Stimulated activated CD8-positive, alpha-beta memory T cell treated with anti-CD3 and anti-CD28 coated beads, Interleukin-15, amount 100 ng/mL, for 24 hours (primary cell): ENCODE results near the gene P4HA2.

Experiments used
- DNase-seq: peaks from one replicate; pipeline ENCODE4 v3.0.0-alpha.2; 2020; ENCODE audit warnings: low read depth

Gene P4HA2

DNA sequence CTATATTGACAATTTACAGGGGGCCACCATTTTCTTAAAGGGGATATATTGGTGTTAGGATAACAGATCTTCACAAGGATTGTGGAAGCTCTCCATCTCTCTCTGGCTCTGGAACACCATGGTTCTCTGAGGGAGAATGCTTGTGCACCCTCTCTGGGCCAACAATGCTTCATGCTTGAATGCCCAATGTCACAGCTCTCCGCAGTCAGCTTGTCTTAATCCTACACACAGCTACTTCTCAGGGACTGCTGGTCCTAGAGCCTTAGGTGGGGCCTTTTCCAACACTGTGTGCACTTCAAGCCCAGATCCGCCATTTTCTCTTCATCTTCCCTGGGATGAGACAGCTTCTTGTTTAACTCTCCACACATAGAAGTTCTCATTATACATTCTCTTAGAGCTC lies 22.9 kb upstream of the P4HA2 start:
- DNase-seq: no peak

DNA sequence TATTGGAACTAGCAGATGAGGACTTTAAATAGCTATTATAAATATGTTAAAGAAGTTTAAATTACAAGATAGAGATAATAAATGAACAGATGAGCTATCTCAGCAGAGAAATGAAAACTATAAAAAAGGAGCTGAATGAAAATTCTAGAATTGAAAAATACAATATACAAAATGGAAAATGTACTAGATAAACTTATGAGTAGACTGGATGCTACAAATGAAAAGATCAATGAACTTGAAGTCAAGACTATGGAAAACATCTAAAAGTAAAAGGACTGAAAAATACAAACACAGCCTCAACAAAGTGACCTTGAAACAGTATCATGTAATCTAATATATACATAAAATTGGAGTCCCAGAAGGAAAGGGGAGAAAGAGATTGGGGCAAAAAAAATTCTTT lies 19.2 kb upstream of the P4HA2 start:
- no peak for DNase-seq

DNA sequence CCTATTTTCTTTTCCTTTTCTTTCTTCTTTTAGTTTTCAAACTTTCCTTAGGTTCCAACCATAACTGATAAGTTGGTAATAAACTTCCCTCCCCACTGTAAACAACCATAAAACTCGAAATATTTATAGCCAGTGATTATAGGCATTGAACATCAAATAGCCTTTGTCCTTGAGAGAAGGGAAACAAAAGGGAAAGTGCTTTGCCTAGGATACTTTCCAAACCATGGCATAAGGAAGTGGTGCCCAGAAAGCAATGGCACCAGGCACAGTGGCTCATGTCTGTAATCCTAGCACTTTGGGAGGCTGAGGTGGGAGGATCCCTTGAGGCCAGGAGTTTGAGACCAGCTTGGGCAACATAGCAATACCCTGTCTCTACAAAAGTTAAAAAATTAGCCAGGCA lies 17.9 kb upstream of the P4HA2 start:
- no peak for DNase-seq

DNA sequence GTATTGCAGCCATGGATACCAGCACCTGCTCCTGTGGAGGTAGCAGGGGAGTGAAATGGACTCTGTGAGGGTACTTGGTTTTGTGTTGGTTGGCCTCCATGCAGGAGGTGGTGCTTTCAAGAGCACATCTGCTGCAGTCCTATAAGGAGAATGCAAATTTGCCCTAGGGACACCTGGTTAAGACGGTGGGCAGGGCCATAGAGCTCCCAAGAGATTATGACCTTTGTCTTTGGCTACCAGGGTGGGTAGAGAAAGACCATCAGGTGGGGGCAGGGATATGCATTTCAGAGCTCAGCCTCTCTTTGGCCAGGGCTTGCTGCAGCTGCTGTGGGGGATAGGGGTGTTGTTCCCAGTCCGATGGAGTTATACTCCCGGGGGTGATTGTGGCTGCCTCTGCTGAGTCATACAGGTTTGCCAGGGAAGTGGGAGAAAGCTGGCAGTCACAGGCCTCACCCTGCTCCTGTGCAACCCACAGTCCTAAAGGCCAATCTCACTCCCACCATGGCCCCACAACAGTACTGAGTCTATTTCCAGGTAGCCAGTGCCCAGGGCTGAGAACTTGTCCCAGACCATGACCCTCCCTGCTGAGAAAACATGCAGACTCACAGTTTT lies 15.8 kb upstream of the P4HA2 start:
- DNase-seq: no peak

DNA sequence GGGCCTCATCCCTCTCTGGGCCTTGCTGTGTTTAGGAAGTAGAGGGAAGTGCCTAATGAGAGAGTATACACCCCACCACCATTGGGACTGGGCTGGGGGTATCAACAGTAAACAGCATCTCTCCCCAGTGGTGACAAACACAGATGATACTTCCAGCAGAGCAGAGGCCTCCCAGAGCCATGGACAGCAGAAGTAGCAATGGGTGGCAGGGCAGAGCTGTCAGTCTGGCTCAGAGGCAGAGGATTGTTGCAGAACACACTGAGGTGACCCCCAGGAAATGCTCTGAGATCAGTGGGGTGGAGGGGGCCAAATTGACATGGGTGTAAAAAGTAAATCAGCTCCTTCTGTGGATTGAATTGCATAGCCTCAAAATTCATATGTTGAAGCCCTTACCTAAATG lies 12.1 kb upstream of the P4HA2 start:
- DNase-seq: no peak

DNA sequence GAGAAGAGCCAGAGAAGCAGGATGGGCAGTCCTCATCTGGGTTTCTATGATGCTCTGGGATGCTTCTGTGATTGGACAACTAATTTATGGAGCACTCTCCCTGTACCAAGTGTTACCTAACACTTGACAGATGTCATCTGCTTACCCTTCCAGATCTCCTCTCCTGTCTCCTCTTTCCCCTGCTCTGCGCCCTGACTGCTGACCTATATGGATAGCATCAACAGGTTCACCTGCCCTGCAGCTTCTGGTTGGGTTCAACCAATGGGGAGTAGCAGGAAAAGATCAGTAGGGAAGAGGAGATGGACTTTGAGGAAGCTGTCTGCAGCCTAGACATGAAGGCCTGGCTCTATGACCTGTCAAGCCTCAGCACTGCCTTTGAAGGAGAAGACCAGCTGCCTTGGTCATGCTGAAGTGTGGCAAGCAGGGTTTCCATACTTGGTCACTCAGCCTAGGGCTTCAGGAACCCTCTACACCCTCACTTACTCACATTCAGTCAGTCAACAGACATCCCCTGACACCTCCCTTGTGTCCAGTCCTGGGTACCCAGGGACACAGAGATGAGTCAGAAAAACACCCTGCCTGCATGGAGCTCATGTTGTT lies 11.3 kb upstream of the P4HA2 start:
- no peak for DNase-seq

DNA sequence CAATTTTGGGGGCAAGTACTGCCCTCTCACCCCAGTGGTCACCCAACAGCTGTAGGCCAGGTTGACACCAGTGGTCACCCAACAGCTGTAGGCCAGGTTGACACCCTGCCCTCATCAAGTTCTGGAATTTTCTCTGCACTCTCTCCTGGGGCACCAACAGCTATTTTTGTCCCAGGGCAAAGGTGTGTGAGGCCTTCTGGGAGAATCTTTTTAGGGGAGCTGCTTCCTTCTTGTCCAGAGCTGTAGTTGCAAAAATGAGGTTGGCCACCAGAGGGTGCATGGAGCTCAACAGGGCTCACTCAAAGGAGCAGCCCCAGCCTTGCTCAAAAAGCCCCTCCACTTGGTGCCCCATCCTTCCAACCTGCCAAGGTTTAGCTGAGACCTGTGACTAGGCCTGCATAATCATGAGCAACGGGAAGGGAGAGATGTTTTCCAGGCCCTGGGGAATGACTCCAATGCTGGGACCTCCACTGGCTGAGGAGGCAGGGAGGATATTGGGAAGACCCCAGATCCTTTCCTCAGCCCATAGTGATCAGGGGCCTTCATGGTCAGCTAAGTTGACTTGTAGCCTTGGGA lies 10.6 kb upstream of the P4HA2 start:
- DNase-seq: peak; percentile 66

DNA sequence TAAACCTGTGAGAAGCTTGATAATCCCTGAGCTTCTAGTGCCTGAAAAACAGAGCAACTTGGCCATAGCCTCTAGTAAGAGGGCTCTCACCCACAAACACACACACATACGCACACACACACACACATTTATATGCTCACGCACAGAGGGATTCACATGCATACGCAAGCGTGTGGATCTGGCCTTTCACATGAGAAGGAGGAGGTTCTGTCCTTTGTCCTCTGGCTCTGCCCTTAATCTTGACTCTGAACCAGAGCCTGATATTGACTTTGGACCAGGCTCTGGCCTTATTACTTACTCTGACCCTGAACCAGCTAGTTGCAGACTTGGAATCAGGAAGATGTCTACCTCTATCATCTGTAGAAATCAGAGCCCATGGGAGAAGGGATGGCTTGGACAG lies 10.0 kb upstream of the P4HA2 start:
- no peak for DNase-seq

DNA sequence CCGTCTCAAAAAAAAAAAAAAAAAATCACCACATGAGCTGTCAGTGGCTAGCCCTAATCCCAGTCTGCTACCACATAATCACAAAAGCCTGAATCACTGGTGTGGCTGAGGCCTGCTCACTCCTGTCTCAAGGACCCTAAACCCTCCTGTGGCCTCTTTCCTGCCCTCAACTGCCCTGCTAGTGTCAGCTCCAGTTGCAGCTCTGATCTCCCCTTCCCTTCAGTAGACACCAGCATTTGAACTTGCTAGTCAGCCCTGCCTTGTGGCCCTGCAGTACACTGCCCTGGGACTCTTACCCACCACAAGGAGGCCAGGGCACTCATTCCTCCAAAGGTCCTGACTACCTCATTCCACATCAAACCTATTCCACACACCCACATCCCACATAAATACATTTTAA lies 9.5 kb upstream of the P4HA2 start:
- no peak for DNase-seq

DNA sequence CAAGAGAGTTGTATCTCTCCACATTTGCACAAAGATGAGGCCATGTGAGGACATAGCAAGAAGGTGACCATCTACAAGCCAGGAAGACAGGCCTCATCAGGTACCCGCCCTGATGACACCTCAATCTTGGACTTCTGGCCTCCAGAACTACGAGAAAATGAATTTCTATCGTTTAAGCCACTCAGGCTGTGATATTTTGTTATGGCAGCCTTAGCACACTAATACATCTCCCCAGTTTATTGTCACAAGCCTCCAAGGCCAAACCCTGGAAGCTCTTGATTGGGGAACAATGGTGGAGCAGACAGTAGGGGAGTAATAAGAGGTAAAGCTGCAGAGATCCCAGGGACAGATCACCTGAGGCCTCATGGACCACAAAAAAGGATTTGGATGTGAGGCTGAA lies 7.7 kb upstream of the P4HA2 start:
- no peak for DNase-seq

DNA sequence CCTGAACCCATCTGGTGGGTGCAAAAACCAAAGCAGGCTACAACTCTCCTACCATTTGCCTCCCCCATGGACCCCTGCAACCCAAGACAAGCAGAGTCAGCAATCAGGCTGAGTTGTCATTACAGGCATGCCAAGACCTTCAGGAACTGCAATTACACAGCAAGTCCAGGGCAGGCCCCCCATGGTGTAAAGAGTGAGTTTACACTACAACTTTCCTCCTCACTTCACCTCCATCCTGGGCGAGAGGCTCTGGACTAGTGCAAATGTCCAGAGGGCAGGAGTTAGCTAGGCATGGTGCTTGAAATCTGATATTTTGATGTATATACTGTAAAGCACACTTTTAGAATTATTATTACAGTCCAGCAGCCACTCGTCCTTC lies 7.0 kb upstream of the P4HA2 start:
- DNase-seq: no peak

DNA sequence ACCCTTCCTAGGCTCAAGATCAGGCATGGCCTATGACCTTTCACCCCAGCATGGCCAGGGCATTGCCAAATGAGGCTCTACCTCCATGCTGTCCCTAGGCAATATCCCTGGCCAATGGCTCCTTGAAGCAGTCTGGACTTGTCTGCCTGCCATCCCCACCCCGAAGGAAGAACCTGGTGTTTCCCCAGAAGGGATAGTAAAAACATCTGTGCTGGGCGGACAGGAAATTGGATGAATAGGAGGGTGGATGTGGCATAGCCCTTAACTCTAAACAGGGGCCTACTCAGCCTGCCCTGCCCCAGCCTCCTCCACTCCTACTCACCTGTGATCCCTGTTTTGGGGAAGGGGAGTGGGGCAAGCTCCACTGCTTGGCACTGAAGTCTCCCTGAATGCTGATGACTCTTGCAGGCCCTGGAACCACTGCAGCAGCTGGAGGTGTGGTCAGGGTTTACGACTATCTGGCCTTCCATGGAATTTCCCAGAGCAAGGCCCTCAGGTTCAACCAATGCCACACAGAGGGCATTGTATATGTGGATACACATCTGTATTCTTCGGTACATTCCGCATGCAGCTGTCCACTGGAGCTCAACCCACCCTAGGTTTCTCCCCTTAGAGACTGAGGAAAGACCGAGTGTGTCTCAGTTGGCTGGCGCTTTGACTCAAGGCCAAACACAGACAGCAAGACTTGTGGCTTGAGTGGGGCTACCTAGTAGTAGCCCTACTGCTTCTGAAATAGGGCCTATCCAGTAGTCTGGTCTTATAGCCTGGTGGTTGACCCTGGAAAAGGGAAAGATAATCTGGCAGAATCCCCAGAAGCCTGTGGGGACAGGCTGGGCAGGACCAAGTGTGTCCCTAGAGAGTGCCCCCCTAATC lies 6.4 kb upstream of the P4HA2 start:
- DNase-seq: no peak

DNA sequence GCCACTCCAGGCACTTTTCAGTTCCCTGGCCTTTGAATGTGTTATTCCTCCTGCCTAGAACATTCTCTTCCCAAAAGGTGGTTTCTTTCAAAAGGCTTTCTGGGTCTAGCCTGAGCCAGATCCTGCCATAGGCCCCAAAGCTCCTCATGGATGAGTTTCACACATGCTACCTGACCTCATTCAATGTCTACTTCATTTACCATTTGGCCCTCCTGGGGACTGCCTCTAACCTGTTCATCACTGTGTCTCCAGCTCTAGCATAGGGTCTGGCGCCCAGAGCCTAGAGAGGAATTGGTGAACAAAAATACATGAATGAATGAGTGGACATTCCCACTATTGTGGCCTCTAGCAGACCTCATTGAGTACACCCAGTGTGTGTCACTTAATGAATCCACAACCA lies 5.4 kb upstream of the P4HA2 start:
- DNase-seq: no peak

DNA sequence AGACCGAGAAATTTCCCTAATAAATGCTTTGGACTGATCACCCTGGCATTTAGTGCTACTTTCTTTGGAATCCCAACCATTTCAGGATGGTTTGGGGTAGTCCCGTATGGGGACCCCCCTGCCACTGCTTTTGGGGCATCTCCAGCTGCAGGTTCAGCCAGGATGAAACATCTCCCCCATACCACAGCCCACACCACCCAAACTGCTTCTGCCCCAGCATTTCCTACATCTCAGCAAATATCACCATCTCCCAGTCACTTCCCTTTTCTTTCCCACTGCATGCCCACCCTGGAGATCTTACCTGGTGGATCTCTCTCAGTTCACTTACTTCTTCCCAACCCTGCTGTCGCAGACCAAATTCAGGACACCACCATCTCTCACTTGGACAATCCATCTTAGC lies 4.8 kb upstream of the P4HA2 start:
- DNase-seq: no peak

DNA sequence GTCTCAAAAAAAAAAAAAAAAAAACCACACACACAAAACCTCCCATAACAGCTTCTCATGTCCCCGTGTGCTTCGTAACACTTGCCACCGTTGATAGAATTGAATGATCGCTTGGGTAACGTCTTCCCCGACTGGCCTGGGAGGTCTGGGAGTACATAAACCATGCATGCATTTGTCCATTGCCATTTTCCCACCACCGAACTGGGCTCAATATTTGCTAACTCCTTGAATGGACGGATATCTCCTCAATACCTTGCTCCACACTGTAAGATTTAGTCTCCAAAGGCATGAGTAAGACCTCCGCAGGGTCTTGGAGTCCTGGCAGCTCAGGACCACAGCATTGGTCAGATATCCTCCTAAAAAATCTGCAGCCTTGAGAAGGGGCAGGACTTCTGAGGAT lies 3.2 kb upstream of the P4HA2 start:
- DNase-seq: no peak

DNA sequence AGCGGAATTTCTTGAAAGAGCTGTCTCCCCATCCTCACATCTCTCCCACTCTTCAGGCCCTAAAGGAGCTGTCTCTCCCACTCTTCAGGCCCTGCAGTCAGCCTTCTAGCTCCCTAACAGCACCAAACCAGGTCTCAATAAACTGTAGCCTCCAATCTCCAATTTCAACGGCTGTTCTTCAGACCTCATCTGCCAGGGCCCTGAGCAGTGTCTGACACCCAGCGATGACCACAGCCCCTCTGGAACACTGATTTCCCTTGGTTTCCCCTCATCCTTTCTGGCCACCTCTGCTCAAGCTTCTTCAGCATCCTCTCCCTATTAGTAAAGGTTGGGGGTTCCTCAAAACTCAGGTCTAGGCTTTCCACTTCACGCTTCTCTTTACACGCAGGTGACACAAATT lies 1.6 kb upstream of the P4HA2 start:
- no peak for DNase-seq

DNA sequence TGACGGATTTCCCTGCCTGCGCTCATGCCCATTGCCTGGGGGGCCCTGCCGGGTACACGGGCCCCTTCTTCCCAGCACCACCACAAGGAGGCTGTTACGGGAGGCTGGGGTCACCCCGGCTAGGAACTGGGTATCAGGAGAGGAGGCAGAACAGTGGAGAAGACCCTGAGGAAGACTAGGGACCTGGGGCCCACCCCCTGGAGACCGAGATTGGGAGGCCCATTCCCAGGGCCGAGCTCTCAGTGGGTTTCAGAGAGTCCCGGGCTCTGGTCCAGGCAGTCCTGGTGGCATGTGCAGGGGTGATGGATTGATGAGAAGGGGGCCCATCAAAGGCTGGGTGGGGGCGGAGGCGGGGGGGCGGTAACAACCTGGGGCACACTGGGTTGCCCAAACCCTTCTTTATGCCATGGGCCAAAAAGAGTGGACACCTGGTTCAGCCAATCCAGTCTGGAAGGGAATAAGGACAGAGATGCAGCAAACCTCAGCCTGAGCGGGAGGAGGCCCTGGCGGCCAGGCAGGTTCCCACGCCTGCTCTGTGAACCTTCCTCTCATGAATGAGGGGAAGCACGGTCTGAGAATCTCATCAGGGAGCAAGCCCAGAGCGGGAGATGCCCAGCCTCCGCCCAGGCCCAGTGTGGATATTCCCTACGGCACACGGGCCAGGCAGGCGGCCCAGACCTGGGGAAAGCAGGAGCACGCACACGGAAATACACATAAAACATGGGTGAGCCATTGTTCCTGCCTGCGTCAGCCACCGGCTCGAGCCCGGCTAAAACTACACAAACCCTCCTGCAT lies 785 bp upstream of the P4HA2 start:
- no peak for DNase-seq

DNA sequence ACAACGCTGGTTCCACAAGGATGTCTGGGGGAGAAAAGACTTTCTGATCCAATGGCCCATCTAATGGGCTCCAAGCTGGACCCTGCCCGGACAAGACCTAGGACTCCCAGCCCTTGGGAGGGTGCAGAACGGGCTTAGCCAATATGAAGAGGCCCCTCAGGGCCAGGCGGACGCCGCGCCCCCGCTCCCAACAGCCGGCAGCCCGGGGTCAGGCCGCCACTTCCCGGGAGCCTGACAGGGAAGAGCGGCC lies 493 bp downstream of the P4HA2 start:
- no peak for DNase-seq

DNA sequence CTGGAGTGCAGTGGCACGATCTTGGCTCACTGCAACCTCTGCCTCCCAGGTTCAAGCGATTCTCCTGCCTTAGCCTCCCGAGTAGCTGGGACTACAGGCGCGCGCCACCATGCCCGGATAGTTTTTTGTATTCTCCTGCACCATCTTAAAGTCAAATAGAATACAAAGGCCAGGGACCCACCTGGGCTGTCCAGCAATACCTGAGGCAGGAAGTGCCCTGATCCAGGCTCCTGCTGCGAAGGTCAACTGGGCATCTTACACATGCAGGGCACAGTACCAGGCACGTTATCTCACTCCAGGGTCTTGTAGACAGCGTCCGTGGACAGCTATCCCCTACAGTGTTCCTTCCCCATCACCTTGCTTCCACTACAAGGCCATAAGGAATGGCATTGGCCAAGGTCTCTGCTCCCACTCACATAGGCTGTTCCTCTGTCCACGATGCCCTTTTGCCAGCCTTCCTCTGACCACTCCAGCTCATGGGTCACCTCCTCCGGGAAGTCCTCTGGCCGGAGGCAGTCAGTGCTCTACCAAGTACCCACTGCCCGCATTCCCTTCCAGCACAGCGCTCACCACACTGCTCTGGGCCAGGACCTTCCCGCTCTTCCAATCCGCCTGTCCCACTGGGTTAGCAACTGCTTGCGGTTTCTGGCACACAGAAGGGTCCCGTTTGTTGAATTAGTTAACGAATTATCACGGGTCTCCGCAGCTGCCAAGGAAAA lies 978 bp downstream of the P4HA2 start:
- DNase-seq: no peak

DNA sequence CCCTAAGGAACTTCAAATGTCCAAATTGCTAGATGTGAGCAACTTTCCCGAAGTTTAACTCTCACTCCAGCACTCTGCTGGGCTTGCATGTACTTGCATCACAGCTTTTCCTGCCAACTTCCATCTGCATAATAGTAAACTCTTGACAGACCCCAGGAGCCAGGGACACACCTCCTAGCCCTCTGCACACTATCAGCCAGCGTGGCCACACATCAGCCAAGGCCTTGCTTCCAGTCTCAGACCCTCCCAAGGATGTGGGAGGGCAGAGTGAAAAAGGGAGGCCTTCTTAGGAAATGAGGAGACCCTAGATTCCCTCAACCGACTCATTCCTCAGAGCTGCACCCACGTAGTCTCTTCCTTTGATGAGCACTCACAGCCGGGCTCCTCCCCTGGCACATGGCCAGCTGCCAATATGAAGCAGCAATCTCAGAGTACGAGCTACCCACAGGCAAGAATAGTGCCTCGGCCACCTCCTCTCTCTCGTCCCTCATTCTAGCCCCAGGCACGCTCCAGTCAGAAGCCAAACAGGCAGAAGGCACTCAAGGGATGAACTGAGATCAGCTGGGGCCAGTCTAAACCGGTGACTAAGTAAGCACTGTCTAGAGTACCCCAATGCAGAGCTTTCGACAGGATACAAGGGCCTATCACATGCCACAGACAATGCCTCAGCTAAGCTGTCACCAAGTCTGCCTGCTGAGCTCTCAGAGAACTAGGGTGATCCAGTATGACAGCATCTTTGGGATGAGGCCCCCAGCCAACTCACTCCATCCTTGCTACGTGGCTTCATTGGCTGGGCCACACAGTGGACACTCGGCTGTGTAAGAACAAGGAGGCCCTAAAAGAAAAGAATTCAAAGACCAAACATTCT lies 2.3 kb downstream of the P4HA2 start:
- no peak for DNase-seq

DNA sequence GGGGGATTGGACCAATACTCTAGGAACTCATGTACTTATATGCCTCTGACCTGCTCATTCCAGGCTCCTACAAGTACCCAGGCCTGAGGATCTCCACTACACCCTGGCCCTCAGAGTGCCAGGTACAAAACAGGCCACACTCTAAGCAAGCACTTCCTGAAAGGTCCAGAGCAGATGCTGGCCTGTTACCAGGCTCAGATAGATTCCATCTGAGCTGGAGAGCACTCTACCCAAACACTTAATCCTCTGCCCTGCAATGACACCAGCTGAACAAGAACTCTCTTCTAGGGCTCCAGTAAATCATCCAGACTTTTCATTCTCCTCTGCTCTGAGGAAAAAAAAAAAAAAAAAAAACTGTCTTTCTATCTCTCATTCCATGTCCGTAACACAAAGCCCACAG lies 2.9 kb downstream of the P4HA2 start:
- DNase-seq: no peak
